SK-N-SH (cell line): ENCODE results near the gene LONP2. TPM values are rescaled to one million over a fixed set of nuclear protein-coding genes. Genes with fewer than 3 reads are reported as not detected.

Experiments
- CTCF ChIA-PET: fragments of 300-600, 350-600 bp; formaldehyde crosslinking; extraction: SDS; loops from one replicate; lab custom pipeline; 2021; lab: Yijun Ruan, JAX
- POLR2A ChIA-PET: fragments of 350-600 bp; sonication (Branson Sonifier 250); formaldehyde crosslinking; extraction: SDS; loops from one replicate; lab custom pipeline; 2020; ENCODE audit warnings: antibody characterized with exemption, inconsistent platforms; lab: Yijun Ruan, JAX
- DNase-seq: peaks from one replicate; pipeline ENCODE4 v3.0.0; 2012
- H2AFZ ChIP-seq: fragments of 200-600 bp; sonication (generic); 2 replicates; pipeline ENCODE4 v1.8.1; 2016; ENCODE audit warnings: antibody characterized with exemption, mild to moderate bottlenecking, low read depth
- H3F3A ChIP-seq: fragments of 200-600 bp; sonication (generic); replicated peaks from 2 replicates; pipeline ENCODE3; 2016; ENCODE audit warnings: antibody characterized with exemption, mild to moderate bottlenecking; ENCODE audit not compliant: insufficient read depth
- H3K27ac ChIP-seq, 2 experiments: fragments of 200-500 bp in 1 of 2; fragments of 200-600 bp in 1 of 2; sonication (Bioruptor generic) in 1 of 2; sonication (generic), shearing (Covaris generic) in 1 of 2; 2 replicates each; pipeline versions ENCODE4 v1.5.1 to v1.6.1; 2014 to 2016; ENCODE audit warnings: low read depth in 2 of 2, inconsistent platforms in 1 of 2, low read length in 1 of 2, mild to moderate bottlenecking in 1 of 2, mixed read lengths in 1 of 2
- H3K27me3 ChIP-seq: fragments of 200-600 bp; sonication (generic), shearing (Covaris generic); 2 replicates; pipeline ENCODE4 v1.6.1; 2016; ENCODE audit warnings: mixed run types; ENCODE audit not compliant: insufficient read depth
- H3K36me3 ChIP-seq, 2 experiments: fragments of 200-500 bp in 1 of 2; fragments of 200-600 bp in 1 of 2; sonication (Bioruptor generic) in 1 of 2; sonication (generic) in 1 of 2; replicated peaks in 1 of 2; 2 replicates each; pipeline versions ENCODE3 to v1.5.1; 2014 to 2016; ENCODE audit warnings: low read length in 1 of 2, mild to moderate bottlenecking in 1 of 2; ENCODE audit not compliant: insufficient read depth in 2 of 2, control insufficient read depth in 1 of 2
- H3K4me1 ChIP-seq, 2 experiments: fragments of 200-500 bp in 1 of 2; fragments of 200-600 bp in 1 of 2; sonication (Bioruptor generic) in 1 of 2; sonication (generic), shearing (Covaris generic) in 1 of 2; 2 replicates each; pipeline versions ENCODE4 v1.5.1 to v1.6.1; 2014 to 2016; ENCODE audit warnings: low read depth in 1 of 2, low read length in 1 of 2, mixed run types in 1 of 2; ENCODE audit not compliant: insufficient read depth in 2 of 2, control insufficient read depth in 1 of 2
- H3K4me2 ChIP-seq: fragments of 200-600 bp; sonication (generic), shearing (Covaris generic); 2 replicates; pipeline ENCODE4 v1.6.1; 2017; ENCODE audit warnings: mixed run types
- H3K4me3 ChIP-seq, 2 experiments: fragments of 200-500 bp in 1 of 2; fragments of 200-600 bp in 1 of 2; sonication (Bioruptor generic) in 1 of 2; sonication (generic), shearing (Covaris generic) in 1 of 2; 2 replicates each; pipeline versions ENCODE4 v1.5.1 to v1.8.1; 2014 to 2016; ENCODE audit warnings: low read depth in 2 of 2, inconsistent platforms in 1 of 2, low read length in 1 of 2, mild to moderate bottlenecking in 1 of 2, mixed read lengths in 1 of 2, moderate library complexity in 1 of 2
- H3K79me2 ChIP-seq: fragments of 200-600 bp; sonication (generic); 2 replicates; pipeline ENCODE4 v1.8.1; 2017; ENCODE audit warnings: mild to moderate bottlenecking; ENCODE audit not compliant: insufficient read depth
- H3K9ac ChIP-seq: fragments of 200-600 bp; sonication (generic); 2 replicates; pipeline ENCODE4 v1.6.1; 2017; ENCODE audit warnings: mixed run types
- H3K9me2 ChIP-seq: fragments of 200-600 bp; sonication (generic); 2 replicates; pipeline ENCODE4 v1.6.1; 2017; ENCODE audit warnings: mixed run types
- H3K9me3 ChIP-seq: fragments of 200-600 bp; sonication (generic); 2 replicates; pipeline ENCODE4 v1.6.1; 2017; ENCODE audit warnings: mixed run types, mild to moderate bottlenecking, moderate library complexity
- H4K20me1 ChIP-seq: fragments of 200-600 bp; sonication (generic); 2 replicates; pipeline ENCODE4 v1.6.1; 2017; ENCODE audit warnings: mild to moderate bottlenecking, mixed run types; ENCODE audit not compliant: insufficient read depth
- EZH2phosphoT487 ChIP-seq: fragments of 200-600 bp; sonication (generic); IDR thresholded peaks from 2 replicates; pipeline ENCODE4 v1.6.1; 2017; ENCODE audit warnings: low read depth, mixed run types, mild to moderate bottlenecking, antibody characterized with exemption, moderate library complexity, borderline replicate concordance
- MEF2A ChIP-seq: IDR thresholded peaks from 2 replicates; pipeline ENCODE4 v1.4.0; 2012; ENCODE audit warnings: low read depth, borderline replicate concordance
- NRF1 ChIP-seq: IDR thresholded peaks from 2 replicates; pipeline ENCODE4 v1.6.1; 2012; ENCODE audit warnings: low read depth, mild to moderate bottlenecking, low read length
- TEAD4 ChIP-seq: IDR thresholded peaks from 2 replicates; pipeline ENCODE4 v1.4.0; 2012; ENCODE audit warnings: mild to moderate bottlenecking, borderline replicate concordance; ENCODE audit not compliant: insufficient read depth
- WGBS: methylation state at CpG from one replicate; pipeline ENCODE4 v1.1.6; 2017; ENCODE audit warnings: low lambda C conversion rate; 5-methylcytosine and 5-hydroxymethylcytosine counted together
- polyA plus RNA-seq, 3 experiments: library from polyadenylated mRNA; depleted of rRNA; stranded (reverse); fragments of >200 nt; gene quantifications; 2 replicates each; pipeline ENCODE4 v1.2.3, GENCODE V29; 2012
- TF ChIP-seq, protein P1 (sequence below): IDR thresholded peaks from 2 replicates; pipeline ENCODE4 v1.6.1; 2012; ENCODE audit warnings: mild to moderate bottlenecking, low read depth, low read length, moderate library complexity
- TF ChIP-seq, protein P2 (sequence below): fragments of 200-600 bp; sonication (generic); IDR thresholded peaks from 2 replicates; pipeline ENCODE4 v1.6.1; 2017; ENCODE audit warnings: antibody characterized with exemption, mild to moderate bottlenecking, moderate library complexity
- TF ChIP-seq, protein P3 (sequence below): IDR thresholded peaks from 2 replicates; pipeline ENCODE4; 2012

The LONP2 gene
- polyA plus RNA-seq, 1 of the 3 experiments (the other 2 are of a cell fraction), result 22.4 TPM

DNA sequence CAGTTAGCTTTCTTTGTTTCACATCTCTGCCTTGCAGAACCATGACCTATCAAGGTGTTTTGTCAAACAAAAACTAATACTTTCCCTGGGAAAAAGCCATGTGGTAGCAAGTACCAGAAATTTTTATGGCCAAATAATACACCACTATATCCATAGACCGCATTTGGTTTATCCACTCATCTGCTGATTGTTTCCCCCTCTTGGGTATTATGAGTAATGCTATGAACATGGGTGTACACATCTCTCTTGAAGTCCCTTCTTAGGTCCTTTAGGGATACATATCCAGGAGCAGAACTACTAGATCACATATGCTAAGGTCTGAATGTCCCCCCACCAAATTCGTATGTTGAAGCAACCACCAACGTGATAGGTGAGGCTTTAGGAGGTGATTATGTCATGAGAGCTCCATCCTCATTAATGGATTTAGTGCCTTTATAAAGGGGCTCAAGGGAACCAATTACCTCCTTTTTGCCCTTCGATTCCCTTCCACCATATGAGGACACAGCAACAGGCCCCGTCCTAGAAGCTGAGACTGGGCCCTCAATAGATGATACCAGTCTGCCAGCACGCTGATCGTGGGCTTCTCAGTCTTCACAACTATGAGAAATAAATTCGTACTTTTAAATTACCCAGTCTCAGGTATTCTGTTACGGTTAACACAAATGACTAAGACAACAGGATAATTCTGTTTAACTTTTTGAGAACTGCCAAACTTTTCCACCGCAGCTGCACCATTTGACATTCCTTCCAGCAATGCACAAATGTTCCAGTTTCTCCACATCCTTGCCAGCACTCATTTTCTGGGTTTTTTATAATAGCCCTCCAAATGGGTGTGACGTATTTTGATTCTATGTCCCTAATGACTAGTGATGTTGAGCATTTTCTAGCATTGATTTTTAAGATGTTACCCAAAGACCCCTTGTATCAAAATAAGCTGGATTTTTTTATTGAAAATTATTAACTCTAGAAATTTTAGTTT is 111.1 kb downstream of the LONP2 start:
- Histone ChIP-seq H3F3A (peaks cover 3% of the 10 kb centered on the region), H3K36me3 (peaks cover 41 to 43% of the 10 kb centered on the region in 2 experiments), H3K9ac (no peak overlapping the region), H3K79me2 (peaks cover 64% of the 10 kb centered on the region), H3K27me3 (no peaks in the 10 kb centered on the region), H3K9me2 (no peaks in the 10 kb centered on the region), H3K9me3 (no peaks in the 10 kb centered on the region), H3K27ac (no peak overlapping the region), H3K4me3 (no peak overlapping the region), H3K4me1 (peaks cover 0 to 3% of the 10 kb centered on the region in 2 experiments; a peak in 2 of 4 replicates), H2AFZ (no peak overlapping the region), H4K20me1 (peaks cover 40% of the 10 kb centered on the region), H3K4me2 (no peak overlapping the region)
- CTCF ChIA-PET, result interaction anchor here (0.9 to 2.3 kb wide), 13 partner anchors 7 to 275 kb away, joined by 3 to 21 read pairs (median 4); no protein-coding TSS in a partner anchor
- no peak for DNase-seq
- TF ChIP-seq MEF2A (no peak), TEAD4 (no peak), NRF1 (no peak), EZH2phosphoT487 (no peak)
- TF ChIP-seq, protein P1, sequence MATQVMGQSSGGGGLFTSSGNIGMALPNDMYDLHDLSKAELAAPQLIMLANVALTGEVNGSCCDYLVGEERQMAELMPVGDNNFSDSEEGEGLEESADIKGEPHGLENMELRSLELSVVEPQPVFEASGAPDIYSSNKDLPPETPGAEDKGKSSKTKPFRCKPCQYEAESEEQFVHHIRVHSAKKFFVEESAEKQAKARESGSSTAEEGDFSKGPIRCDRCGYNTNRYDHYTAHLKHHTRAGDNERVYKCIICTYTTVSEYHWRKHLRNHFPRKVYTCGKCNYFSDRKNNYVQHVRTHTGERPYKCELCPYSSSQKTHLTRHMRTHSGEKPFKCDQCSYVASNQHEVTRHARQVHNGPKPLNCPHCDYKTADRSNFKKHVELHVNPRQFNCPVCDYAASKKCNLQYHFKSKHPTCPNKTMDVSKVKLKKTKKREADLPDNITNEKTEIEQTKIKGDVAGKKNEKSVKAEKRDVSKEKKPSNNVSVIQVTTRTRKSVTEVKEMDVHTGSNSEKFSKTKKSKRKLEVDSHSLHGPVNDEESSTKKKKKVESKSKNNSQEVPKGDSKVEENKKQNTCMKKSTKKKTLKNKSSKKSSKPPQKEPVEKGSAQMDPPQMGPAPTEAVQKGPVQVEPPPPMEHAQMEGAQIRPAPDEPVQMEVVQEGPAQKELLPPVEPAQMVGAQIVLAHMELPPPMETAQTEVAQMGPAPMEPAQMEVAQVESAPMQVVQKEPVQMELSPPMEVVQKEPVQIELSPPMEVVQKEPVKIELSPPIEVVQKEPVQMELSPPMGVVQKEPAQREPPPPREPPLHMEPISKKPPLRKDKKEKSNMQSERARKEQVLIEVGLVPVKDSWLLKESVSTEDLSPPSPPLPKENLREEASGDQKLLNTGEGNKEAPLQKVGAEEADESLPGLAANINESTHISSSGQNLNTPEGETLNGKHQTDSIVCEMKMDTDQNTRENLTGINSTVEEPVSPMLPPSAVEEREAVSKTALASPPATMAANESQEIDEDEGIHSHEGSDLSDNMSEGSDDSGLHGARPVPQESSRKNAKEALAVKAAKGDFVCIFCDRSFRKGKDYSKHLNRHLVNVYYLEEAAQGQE, result no peak
- TF ChIP-seq, protein P2, sequence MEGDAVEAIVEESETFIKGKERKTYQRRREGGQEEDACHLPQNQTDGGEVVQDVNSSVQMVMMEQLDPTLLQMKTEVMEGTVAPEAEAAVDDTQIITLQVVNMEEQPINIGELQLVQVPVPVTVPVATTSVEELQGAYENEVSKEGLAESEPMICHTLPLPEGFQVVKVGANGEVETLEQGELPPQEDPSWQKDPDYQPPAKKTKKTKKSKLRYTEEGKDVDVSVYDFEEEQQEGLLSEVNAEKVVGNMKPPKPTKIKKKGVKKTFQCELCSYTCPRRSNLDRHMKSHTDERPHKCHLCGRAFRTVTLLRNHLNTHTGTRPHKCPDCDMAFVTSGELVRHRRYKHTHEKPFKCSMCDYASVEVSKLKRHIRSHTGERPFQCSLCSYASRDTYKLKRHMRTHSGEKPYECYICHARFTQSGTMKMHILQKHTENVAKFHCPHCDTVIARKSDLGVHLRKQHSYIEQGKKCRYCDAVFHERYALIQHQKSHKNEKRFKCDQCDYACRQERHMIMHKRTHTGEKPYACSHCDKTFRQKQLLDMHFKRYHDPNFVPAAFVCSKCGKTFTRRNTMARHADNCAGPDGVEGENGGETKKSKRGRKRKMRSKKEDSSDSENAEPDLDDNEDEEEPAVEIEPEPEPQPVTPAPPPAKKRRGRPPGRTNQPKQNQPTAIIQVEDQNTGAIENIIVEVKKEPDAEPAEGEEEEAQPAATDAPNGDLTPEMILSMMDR, result no peak
- TF ChIP-seq, protein P3, sequence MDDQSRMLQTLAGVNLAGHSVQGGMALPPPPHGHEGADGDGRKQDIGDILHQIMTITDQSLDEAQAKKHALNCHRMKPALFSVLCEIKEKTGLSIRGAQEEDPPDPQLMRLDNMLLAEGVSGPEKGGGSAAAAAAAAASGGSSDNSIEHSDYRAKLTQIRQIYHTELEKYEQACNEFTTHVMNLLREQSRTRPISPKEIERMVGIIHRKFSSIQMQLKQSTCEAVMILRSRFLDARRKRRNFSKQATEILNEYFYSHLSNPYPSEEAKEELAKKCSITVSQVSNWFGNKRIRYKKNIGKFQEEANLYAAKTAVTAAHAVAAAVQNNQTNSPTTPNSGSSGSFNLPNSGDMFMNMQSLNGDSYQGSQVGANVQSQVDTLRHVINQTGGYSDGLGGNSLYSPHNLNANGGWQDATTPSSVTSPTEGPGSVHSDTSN, result no peak
- POLR2A ChIA-PET, result no interaction called here
- 94% methylated on average over 11 of the region's 11 CpGs for WGBS
